Loucy (cell line): ENCODE results near the gene AFTPH.

ENCODE experiments used
- EZH2phosphoT487 ChIP-seq: fragments of 200-600 bp; IDR thresholded peaks from 2 replicates; pipeline ENCODE4 v1.6.1; 2018; ENCODE audit warnings: antibody characterized with exemption, mild to moderate bottlenecking, moderate library complexity, borderline replicate concordance
- TF ChIP-seq, protein P1 (sequence below): fragments of 200-600 bp; sonication (generic); conservative IDR thresholded peaks from 2 replicates; pipeline ENCODE4 v1.5.1; 2014; ENCODE audit warnings: mild to moderate bottlenecking, antibody characterized with exemption, low read length

DNA sequence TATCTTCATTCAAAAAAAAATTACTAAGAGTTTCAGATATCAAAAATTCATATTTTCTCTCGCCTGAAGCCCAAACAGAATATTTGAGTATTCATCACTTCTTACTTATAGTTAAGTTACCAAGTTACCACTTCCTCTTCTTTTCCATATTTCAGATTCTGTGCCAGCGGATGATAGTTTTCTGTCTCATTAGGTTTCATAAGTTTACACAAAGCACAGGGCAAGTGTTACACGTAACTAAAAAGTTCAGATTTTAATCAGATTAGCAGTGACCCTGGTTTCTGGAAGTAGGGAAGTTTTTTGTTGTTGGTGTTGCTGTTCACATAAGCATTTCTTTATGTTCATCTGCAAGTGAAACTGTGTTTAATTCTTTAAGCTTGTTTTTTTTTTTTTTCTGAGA, 10.2 kb downstream of the AFTPH start:
- TF ChIP-seq, protein P1, sequence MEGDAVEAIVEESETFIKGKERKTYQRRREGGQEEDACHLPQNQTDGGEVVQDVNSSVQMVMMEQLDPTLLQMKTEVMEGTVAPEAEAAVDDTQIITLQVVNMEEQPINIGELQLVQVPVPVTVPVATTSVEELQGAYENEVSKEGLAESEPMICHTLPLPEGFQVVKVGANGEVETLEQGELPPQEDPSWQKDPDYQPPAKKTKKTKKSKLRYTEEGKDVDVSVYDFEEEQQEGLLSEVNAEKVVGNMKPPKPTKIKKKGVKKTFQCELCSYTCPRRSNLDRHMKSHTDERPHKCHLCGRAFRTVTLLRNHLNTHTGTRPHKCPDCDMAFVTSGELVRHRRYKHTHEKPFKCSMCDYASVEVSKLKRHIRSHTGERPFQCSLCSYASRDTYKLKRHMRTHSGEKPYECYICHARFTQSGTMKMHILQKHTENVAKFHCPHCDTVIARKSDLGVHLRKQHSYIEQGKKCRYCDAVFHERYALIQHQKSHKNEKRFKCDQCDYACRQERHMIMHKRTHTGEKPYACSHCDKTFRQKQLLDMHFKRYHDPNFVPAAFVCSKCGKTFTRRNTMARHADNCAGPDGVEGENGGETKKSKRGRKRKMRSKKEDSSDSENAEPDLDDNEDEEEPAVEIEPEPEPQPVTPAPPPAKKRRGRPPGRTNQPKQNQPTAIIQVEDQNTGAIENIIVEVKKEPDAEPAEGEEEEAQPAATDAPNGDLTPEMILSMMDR = no peak
- TF ChIP-seq EZH2phosphoT487 = no peak
